K562 (cell line): ENCODE data around the gene PPP1R12C. TPM values are rescaled to one million over a fixed set of nuclear protein-coding genes. Genes with fewer than 3 reads are reported as not detected.
A peak's percentile ranks its signal among the peaks of the same experiment; 100 is the strongest.

ENCODE experiments used
- ARHGAP35 ChIP-seq: fragments of 450-650 bp; IDR thresholded peaks from 2 replicates; pipeline ENCODE4 v1.6.1; 2018; ENCODE audit not compliant: partially characterized antibody
- BRCA1 ChIP-seq, 2 experiments: fragments of 450-650 bp in 1 of 2; sonication (generic) in 1 of 2; formaldehyde crosslinking in 1 of 2; IDR thresholded peaks; 2 replicates each; pipeline versions ENCODE4 v1.5.0 to v1.6.1; 2017 to 2020; ENCODE audit warnings: mild to moderate bottlenecking in 1 of 2, missing genetic modification reagents in 1 of 2
- CAMTA2 ChIP-seq: fragments of 250-450 bp; sonication (Bioruptor Pico); conservative IDR thresholded peaks from 2 replicates; pipeline ENCODE4 v1.5.1; 2022
- CREM ChIP-seq: IDR thresholded peaks from 2 replicates; pipeline ENCODE4 v1.6.1; 2014; ENCODE audit warnings: antibody characterized with exemption, low read depth
- EHMT2 ChIP-seq: fragments of 450-650 bp; IDR thresholded peaks from 2 replicates; pipeline ENCODE4 v1.6.1; 2018; ENCODE audit warnings: antibody characterized with exemption
- GATAD2B ChIP-seq: fragments of 450-650 bp; IDR thresholded peaks from 2 replicates; pipeline ENCODE4 v1.6.1; 2017; ENCODE audit warnings: mild to moderate bottlenecking, borderline replicate concordance
- HMG20A ChIP-seq: fragments of 450-650 bp; formaldehyde crosslinking; conservative IDR thresholded peaks from 2 replicates; pipeline ENCODE4 v1.4.0; 2020; ENCODE audit warnings: mild to moderate bottlenecking, mixed read lengths
- KLF13 ChIP-seq: fragments of 450-650 bp; IDR thresholded peaks from 2 replicates; pipeline ENCODE4 v1.6.1; 2016; ENCODE audit warnings: missing genetic modification characterization, low read depth, mild to moderate bottlenecking, missing compliant biosample characterization, moderate library complexity, borderline replicate concordance
- MXI1 ChIP-seq: IDR thresholded peaks from 2 replicates; pipeline ENCODE4 v1.6.1; 2011; ENCODE audit warnings: low read depth, mild to moderate bottlenecking, improper control_type of control experiment, low read length
- PBX2 ChIP-seq, 2 experiments: IDR thresholded peaks in 1 of 2; conservative IDR thresholded peaks in 1 of 2; 2 replicates each; pipeline ENCODE4 v1.6.1; 2016; ENCODE audit warnings: low read depth in 2 of 2, mild to moderate bottlenecking in 1 of 2, missing compliant biosample characterization in 1 of 2, missing genetic modification characterization in 1 of 2, moderate library complexity in 1 of 2
- PHF21A ChIP-seq: fragments of 450-650 bp; IDR thresholded peaks from 2 replicates; pipeline ENCODE4 v1.6.1; 2017; ENCODE audit warnings: low read depth, borderline replicate concordance
- POLR3A ChIP-seq: IDR thresholded peaks from 2 replicates; pipeline ENCODE4 v1.6.1; 2011; ENCODE audit warnings: borderline replicate concordance, mild to moderate bottlenecking, moderate library complexity; ENCODE audit not compliant: insufficient read length, insufficient read depth; ENCODE audit errors: extremely low read depth
- PYGO2 ChIP-seq: fragments of 450-650 bp; IDR thresholded peaks from 2 replicates; pipeline ENCODE4 v1.6.1; 2016; ENCODE audit warnings: mild to moderate bottlenecking, missing genetic modification characterization, moderate library complexity, missing compliant biosample characterization
- RBM22 ChIP-seq: fragments of 200-400 bp; formaldehyde crosslinking; IDR thresholded peaks from 2 replicates; pipeline ENCODE4 v1.6.1; 2018; ENCODE audit warnings: low read length, low read depth; ENCODE audit not compliant: poor library complexity, severe bottlenecking
- RUNX1 ChIP-seq: sonication (generic); IDR thresholded peaks from 2 replicates; pipeline ENCODE4 v1.6.1; 2016; ENCODE audit warnings: antibody characterized with exemption, low read depth
- SETDB1 ChIP-seq: IDR thresholded peaks from one replicate; pipeline ENCODE4 v1.6.1; 2012; ENCODE audit warnings: low read length, control low read depth, inconsistent platforms
- SMARCC2 ChIP-seq: fragments of 450-650 bp; IDR thresholded peaks from 2 replicates; pipeline ENCODE4 v1.6.1; 2017; ENCODE audit warnings: antibody characterized with exemption, moderate library complexity, mild to moderate bottlenecking, low read depth
- TAF9B ChIP-seq: fragments of 450-650 bp; IDR thresholded peaks from 2 replicates; pipeline ENCODE4 v1.6.1; 2018; ENCODE audit warnings: mild to moderate bottlenecking; ENCODE audit not compliant: partially characterized antibody
- TRIM28 ChIP-seq: fragments of 450-650 bp; IDR thresholded peaks from 2 replicates; pipeline ENCODE4 v1.6.1; 2017
- TSC22D4 ChIP-seq: fragments of 450-650 bp; IDR thresholded peaks from 2 replicates; pipeline ENCODE4 v1.6.1; 2016; ENCODE audit warnings: missing genetic modification characterization, missing biosample characterization, control low read depth
- ZKSCAN8 ChIP-seq: fragments of 200-800 bp; sonication (Bioruptor generic); IDR thresholded peaks from 2 replicates; pipeline ENCODE4 v1.6.1; 2016; ENCODE audit warnings: missing genetic modification characterization, missing compliant biosample characterization
- ZNF124 ChIP-seq: sonication (generic); formaldehyde crosslinking; IDR thresholded peaks from 2 replicates; pipeline ENCODE4 v1.8.1; 2022; ENCODE audit warnings: missing genetic modification reagents
- ZNF212 ChIP-seq: fragments of 450-650 bp; formaldehyde crosslinking; IDR thresholded peaks from 2 replicates; pipeline ENCODE4 v1.4.0; 2020; ENCODE audit warnings: mild to moderate bottlenecking
- ZNF24 ChIP-seq: fragments of 450-650 bp; IDR thresholded peaks from 2 replicates; pipeline ENCODE4 v1.6.1; 2016
- ZNF512 ChIP-seq: IDR thresholded peaks from 2 replicates; pipeline ENCODE4 v1.6.1; 2016; ENCODE audit warnings: missing genetic modification characterization, missing compliant biosample characterization
- ZNF586 ChIP-seq: fragments of 450-650 bp; formaldehyde crosslinking; conservative IDR thresholded peaks from 2 replicates; pipeline ENCODE4 v1.4.0; 2020; ENCODE audit warnings: mild to moderate bottlenecking, moderate library complexity
- ZNF717 ChIP-seq: fragments of 250-450 bp; sonication (Bioruptor Pico); IDR thresholded peaks from 2 replicates; pipeline ENCODE4 v1.5.0; 2021
- polyA plus RNA-seq, 8 experiments: library from polyadenylated mRNA; depleted of rRNA in 4 of 8; stranded (reverse) in 5 of 8; unstranded in 3 of 8; fragments of >200 nt; fragmentation: Nextera tagmentation in 2 of 8; fragmentation: Illumina TruSeq in 1 of 8; extraction: Ambion mirVana in 2 of 8; extraction: Trizol in 1 of 8; gene quantifications; 2 replicates each; pipeline versions ENCODE4 v1.2.1 to v1.2.3, GENCODE V29; 2011 to 2014; ENCODE audit warnings: inconsistent platforms in 1 of 8, missing spikeins in 1 of 8
- total RNA-seq, 7 experiments: library from RNA; depleted of rRNA in 6 of 7; stranded (reverse); fragments of >200 nt in 6 of 7; fragmentation: Illumina TruSeq in 2 of 7; extraction: Trizol in 2 of 7; gene quantifications; 2 replicates each; pipeline versions ENCODE4 v1.2.1 to v1.2.3, GENCODE V29; 2011 to 2021; ENCODE audit warnings: low replicate concordance in 1 of 7

The PPP1R12C gene
- total and polyA plus RNA-seq, 9 of the 15 experiments (the other 6 are each of a cell fraction or from before 2014, with no cell fraction given): 1.8 to 136 (median 33.7) TPM

GRCh38 chr19:55067869-55068268 lies 49.6 kb downstream of the PPP1R12C start (continued):
- TF ChIP-seq MXI1: no peak
- no peak for TF ChIP-seq BRCA1 (IDR thresholded peaks at IDR 0.05)
- TF ChIP-seq BRCA1 (CRISPR knock-in tag; IDR thresholded peaks at IDR 0.05): no peak
- TF ChIP-seq CREM: no peak
- TF ChIP-seq ZNF586 (CRISPR knock-in tag): no peak
- no peak for TF ChIP-seq SETDB1
- TF ChIP-seq ZNF124 (CRISPR knock-in tag): no peak
- no peak for TF ChIP-seq TSC22D4
- no peak for TF ChIP-seq HMG20A (CRISPR knock-in tag)
- peak; percentile 32 for TF ChIP-seq ARHGAP35
- TF ChIP-seq TAF9B: no peak
- no peak for TF ChIP-seq PHF21A
- no peak for TF ChIP-seq ZKSCAN8
- no peak for TF ChIP-seq ZNF717
- TF ChIP-seq ZNF512: peak; percentile 71; the same call in 1 of the 2 replicates
- TF ChIP-seq RBM22: no peak
- no peak for TF ChIP-seq TRIM28
- no peak for TF ChIP-seq POLR3A
- TF ChIP-seq ZNF24: no peak
- no peak for TF ChIP-seq KLF13 (tag)
- TF ChIP-seq RUNX1: no peak
- no peak for TF ChIP-seq PBX2 (CRISPR knock-in tag; IDR thresholded peaks at IDR 0.05; ENCODE audit: low read depth)
- no peak for TF ChIP-seq PBX2 (tag; conservative IDR thresholded peaks at IDR 0.05; ENCODE audit: low read depth)
- no peak for TF ChIP-seq PYGO2
- TF ChIP-seq SMARCC2: no peak
- TF ChIP-seq GATAD2B: no peak
- TF ChIP-seq EHMT2: 0 out of 2 replicates have a peak, but pooled peaks have one; percentile 32
- TF ChIP-seq CAMTA2: no peak
- no peak for TF ChIP-seq ZNF212 (CRISPR knock-in tag)
- TF ChIP-seq, all 486 proteins: peak for 10
